ENCODE measurements around the gene ARHGEF11.

ARHGEF11 gene

DNA sequence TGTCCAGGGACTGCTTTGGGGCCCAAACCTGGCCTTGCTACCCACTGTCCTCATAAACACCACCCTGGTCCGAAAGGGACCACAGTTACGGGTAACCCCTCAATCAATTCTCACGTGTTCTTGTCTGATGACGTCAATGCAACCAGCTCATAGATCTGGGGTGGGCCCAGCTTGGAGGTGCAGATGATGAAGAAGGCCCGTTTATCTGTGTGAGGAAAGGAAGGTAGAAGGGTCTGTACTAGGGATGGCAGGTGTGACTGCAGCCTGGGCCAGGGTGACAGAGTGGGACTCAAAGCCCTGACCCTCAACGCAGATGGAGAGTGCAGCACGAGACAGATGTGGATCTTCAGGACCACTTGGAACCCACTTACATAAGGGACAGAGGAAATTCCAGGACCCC, 103.0 kb downstream of the ARHGEF11 start:
- Histone ChIP-seq H3K27ac (ENCODE audit: low read depth, low read length) (no peak overlapping the region), H3K9ac (ENCODE audit: low read depth, low read length) (no peak overlapping the region), H3K9me3 (ENCODE audit: control insufficient read depth, insufficient read depth, low read length) (no peaks in the 10 kb centered on the region), H3K4me1 (ENCODE audit: control insufficient read depth, insufficient read depth, low read length) (no peaks in the 10 kb centered on the region), H3K4me3 (ENCODE audit: low read depth, low read length) (no peak overlapping the region), H3K27me3 (ENCODE audit: control insufficient read depth, insufficient read depth, low read length) (no peaks in the 10 kb centered on the region), H3K36me3 (ENCODE audit: control insufficient read depth, insufficient read depth, low read length) (peaks cover 97% of the 10 kb centered on the region)

DNA sequence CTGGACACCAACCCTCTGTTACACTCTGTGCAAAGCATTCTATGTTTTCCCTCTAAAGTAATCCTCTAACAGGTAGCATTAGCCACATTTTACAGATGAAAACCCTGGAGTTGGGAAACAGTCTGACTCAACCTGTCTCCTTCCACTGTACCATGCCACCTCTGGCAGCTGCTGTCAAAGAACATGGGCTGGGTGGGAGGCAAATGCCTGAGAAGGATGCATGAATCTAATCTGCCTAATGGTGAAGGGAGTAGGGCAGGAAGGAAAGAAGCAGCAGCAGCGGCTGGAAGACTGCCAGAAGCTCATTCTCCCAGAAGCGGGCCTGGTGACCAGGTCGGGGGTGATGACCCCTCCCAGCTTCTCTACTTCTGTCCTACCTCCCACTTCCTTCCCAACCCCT, 103.4 kb downstream of the ARHGEF11 start:
- Histone ChIP-seq H3K27me3 (ENCODE audit: control insufficient read depth, insufficient read depth, low read length) (no peaks in the 10 kb centered on the region), H3K9ac (ENCODE audit: low read depth, low read length) (no peak overlapping the region), H3K27ac (ENCODE audit: low read depth, low read length) (no peak overlapping the region), H3K4me3 (ENCODE audit: low read depth, low read length) (no peak overlapping the region), H3K9me3 (ENCODE audit: control insufficient read depth, insufficient read depth, low read length) (no peaks in the 10 kb centered on the region), H3K4me1 (ENCODE audit: control insufficient read depth, insufficient read depth, low read length) (no peaks in the 10 kb centered on the region), H3K36me3 (ENCODE audit: control insufficient read depth, insufficient read depth, low read length) (peaks cover 97% of the 10 kb centered on the region)

- Histone ChIP-seq H3K9ac (ENCODE audit: low read depth, low read length) (no peak overlapping the region), H3K9me3 (ENCODE audit: control insufficient read depth, insufficient read depth, low read length) (no peaks in the 10 kb centered on the region), H3K27ac (ENCODE audit: low read depth, low read length) (no peak overlapping the region), H3K36me3 (ENCODE audit: control insufficient read depth, insufficient read depth, low read length) (peaks cover 97% of the 10 kb centered on the region), H3K4me1 (ENCODE audit: control insufficient read depth, insufficient read depth, low read length) (no peaks in the 10 kb centered on the region), H3K4me3 (ENCODE audit: low read depth, low read length) (no peak overlapping the region), H3K27me3 (ENCODE audit: control insufficient read depth, insufficient read depth, low read length) (no peaks in the 10 kb centered on the region)
Observed at GRCh38 chr1:156941675-156942074, 103.9 kb downstream of the ARHGEF11 start.

GRCh38 chr1:156939786-156940334, 105.7 kb downstream of the ARHGEF11 start:
- no peaks in the 10 kb centered on the region for H3K9me3 ChIP-seq (ENCODE audit: control insufficient read depth, insufficient read depth, low read length)
- peaks cover 94% of the 10 kb centered on the region for H3K36me3 ChIP-seq (ENCODE audit: control insufficient read depth, insufficient read depth, low read length)
- no peaks in the 10 kb centered on the region for H3K27me3 ChIP-seq (ENCODE audit: control insufficient read depth, insufficient read depth, low read length)
- H3K4me3 ChIP-seq (ENCODE audit: low read depth, low read length): no peak overlapping the region
- H3K9ac ChIP-seq (ENCODE audit: low read depth, low read length): no peak overlapping the region
- H3K27ac ChIP-seq (ENCODE audit: low read depth, low read length): no peak overlapping the region
- no peaks in the 10 kb centered on the region for H3K4me1 ChIP-seq (ENCODE audit: control insufficient read depth, insufficient read depth, low read length)

GRCh38 chr1:156938813-156939212, 106.7 kb downstream of the ARHGEF11 start:
- no peak overlapping the region for H3K4me3 ChIP-seq (ENCODE audit: low read depth, low read length)
- H3K36me3 ChIP-seq (ENCODE audit: control insufficient read depth, insufficient read depth, low read length): peaks cover 88% of the 10 kb centered on the region
- H3K9me3 ChIP-seq (ENCODE audit: control insufficient read depth, insufficient read depth, low read length): no peaks in the 10 kb centered on the region
- no peaks in the 10 kb centered on the region for H3K27me3 ChIP-seq (ENCODE audit: control insufficient read depth, insufficient read depth, low read length)
- no peak overlapping the region for H3K9ac ChIP-seq (ENCODE audit: low read depth, low read length)
- no peak overlapping the region for H3K27ac ChIP-seq (ENCODE audit: low read depth, low read length)
- peaks cover under 1% of the 10 kb centered on the region; the same call in 1 of the 2 replicates for H3K4me1 ChIP-seq (ENCODE audit: control insufficient read depth, insufficient read depth, low read length)

DNA sequence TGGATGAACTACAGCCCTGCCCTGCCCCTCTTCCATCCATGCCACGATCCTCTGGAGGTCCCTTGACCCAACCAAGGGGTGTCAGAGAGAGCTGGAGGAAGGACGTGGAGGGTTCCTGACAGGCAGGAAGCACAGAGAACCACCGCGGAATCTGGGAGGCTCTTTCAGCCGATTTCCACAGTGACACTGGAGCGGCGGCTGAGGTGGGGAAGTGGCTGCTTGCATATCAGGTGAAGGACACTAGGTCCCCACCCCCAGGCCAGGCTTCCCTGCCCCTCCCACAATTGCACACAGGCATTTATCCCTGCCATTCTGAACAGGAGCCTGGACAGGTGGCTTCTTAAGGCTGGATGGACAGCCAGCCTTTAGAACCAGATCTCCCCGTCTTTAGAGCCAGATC, 107.7 kb downstream of the ARHGEF11 start:
- peaks cover 81% of the 10 kb centered on the region for H3K36me3 ChIP-seq (ENCODE audit: control insufficient read depth, insufficient read depth, low read length)
- no peak overlapping the region for H3K27ac ChIP-seq (ENCODE audit: low read depth, low read length)
- no peaks in the 10 kb centered on the region for H3K9me3 ChIP-seq (ENCODE audit: control insufficient read depth, insufficient read depth, low read length)
- no peak overlapping the region for H3K9ac ChIP-seq (ENCODE audit: low read depth, low read length)
- H3K4me3 ChIP-seq (ENCODE audit: low read depth, low read length): no peak overlapping the region
- H3K27me3 ChIP-seq (ENCODE audit: control insufficient read depth, insufficient read depth, low read length): no peaks in the 10 kb centered on the region
- peaks cover 6% of the 10 kb centered on the region; the same call in 1 of the 2 replicates for H3K4me1 ChIP-seq (ENCODE audit: control insufficient read depth, insufficient read depth, low read length)

DNA sequence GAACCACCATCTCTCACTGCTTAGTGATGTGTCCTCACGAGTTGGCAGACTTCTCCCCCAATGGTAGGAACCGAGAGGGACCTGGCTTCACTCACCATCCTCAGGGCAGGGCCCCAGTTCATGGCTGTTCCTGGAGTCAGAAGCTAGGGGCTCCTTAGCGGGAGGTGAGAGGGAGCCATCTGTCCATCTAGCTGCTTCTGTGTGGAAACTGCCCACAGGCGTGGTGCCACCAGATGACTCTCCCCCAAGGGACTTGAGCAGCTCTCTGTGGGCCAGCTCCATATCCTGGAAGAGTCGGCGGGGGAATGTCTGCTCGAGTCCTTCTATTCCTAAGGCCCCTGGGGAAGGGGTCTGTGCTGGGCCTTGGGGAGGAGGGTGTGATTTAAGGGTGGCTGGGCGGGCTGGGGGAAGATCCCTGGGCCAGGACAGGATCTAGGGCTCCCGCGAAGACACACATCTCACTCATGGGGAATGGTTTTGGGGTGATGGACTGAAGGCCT, 108.8 kb downstream of the ARHGEF11 start:
- peaks cover 71% of the 10 kb centered on the region for H3K36me3 ChIP-seq (ENCODE audit: control insufficient read depth, insufficient read depth, low read length)

GRCh38 chr1:156936191-156936590, 109.4 kb downstream of the ARHGEF11 start:
- Histone ChIP-seq H3K4me1 (ENCODE audit: control insufficient read depth, insufficient read depth, low read length) (peaks cover 6% of the 10 kb centered on the region; the same call in 1 of the 2 replicates), H3K27me3 (ENCODE audit: control insufficient read depth, insufficient read depth, low read length) (no peaks in the 10 kb centered on the region), H3K9ac (ENCODE audit: low read depth, low read length) (no peak overlapping the region), H3K4me3 (ENCODE audit: low read depth, low read length) (no peak overlapping the region), H3K9me3 (ENCODE audit: control insufficient read depth, insufficient read depth, low read length) (no peaks in the 10 kb centered on the region), H3K27ac (ENCODE audit: low read depth, low read length) (no peak overlapping the region), H3K36me3 (ENCODE audit: control insufficient read depth, insufficient read depth, low read length) (peaks cover 65% of the 10 kb centered on the region)

More for the DNA sequence above, 108.8 kb downstream of the ARHGEF11 start:
- Histone ChIP-seq H3K27ac (ENCODE audit: low read depth, low read length) (no peak overlapping the region), H3K9me3 (ENCODE audit: control insufficient read depth, insufficient read depth, low read length) (no peaks in the 10 kb centered on the region), H3K4me1 (ENCODE audit: control insufficient read depth, insufficient read depth, low read length) (peaks cover 6% of the 10 kb centered on the region; the same call in 1 of the 2 replicates), H3K9ac (ENCODE audit: low read depth, low read length) (no peak overlapping the region), H3K27me3 (ENCODE audit: control insufficient read depth, insufficient read depth, low read length) (no peaks in the 10 kb centered on the region), H3K4me3 (ENCODE audit: low read depth, low read length) (no peak overlapping the region)

- no peak overlapping the region for H3K4me3 ChIP-seq (ENCODE audit: low read depth, low read length)
- peaks cover 2% of the 10 kb centered on the region; the same call in 1 of the 2 replicates for H3K27me3 ChIP-seq (ENCODE audit: control insufficient read depth, insufficient read depth, low read length)
- no peaks in the 10 kb centered on the region for H3K9me3 ChIP-seq (ENCODE audit: control insufficient read depth, insufficient read depth, low read length)
- peaks cover 6% of the 10 kb centered on the region; the same call in 1 of the 2 replicates for H3K4me1 ChIP-seq (ENCODE audit: control insufficient read depth, insufficient read depth, low read length)
- H3K36me3 ChIP-seq (ENCODE audit: control insufficient read depth, insufficient read depth, low read length): peaks cover 60% of the 10 kb centered on the region
- H3K9ac ChIP-seq (ENCODE audit: low read depth, low read length): no peak overlapping the region
- H3K27ac ChIP-seq (ENCODE audit: low read depth, low read length): no peak overlapping the region
Observed at GRCh38 chr1:156935505-156936128, 109.9 kb downstream of the ARHGEF11 start.

DNA sequence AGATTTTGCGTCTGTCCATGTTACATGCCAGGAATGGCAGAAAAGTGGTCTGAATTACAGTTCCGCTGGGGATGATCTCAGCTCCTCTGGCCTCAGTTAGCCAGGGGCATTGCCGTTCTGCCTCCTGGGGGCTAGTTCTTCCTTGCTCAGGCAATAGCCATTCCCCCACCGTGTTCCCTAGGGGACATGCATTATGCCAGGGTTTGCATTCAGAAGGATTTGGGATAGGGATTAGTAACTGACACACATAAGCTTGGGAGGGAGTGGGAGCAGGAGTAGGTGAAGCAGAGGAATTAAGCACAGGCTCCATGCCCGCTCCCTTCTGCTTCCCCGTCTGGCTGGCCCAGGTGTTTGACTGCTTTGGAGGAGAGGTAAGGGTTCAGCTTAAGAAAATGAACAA, 112.4 kb downstream of the ARHGEF11 start:
- H3K9me3 ChIP-seq (ENCODE audit: control insufficient read depth, insufficient read depth, low read length): no peaks in the 10 kb centered on the region
- peaks cover 35% of the 10 kb centered on the region for H3K36me3 ChIP-seq (ENCODE audit: control insufficient read depth, insufficient read depth, low read length)

GRCh38 chr1:156931974-156932710, 113.4 kb downstream of the ARHGEF11 start:
- H3K4me1 ChIP-seq (ENCODE audit: control insufficient read depth, insufficient read depth, low read length): peaks cover 6% of the 10 kb centered on the region; the same call in 1 of the 2 replicates
- no peaks in the 10 kb centered on the region for H3K9me3 ChIP-seq (ENCODE audit: control insufficient read depth, insufficient read depth, low read length)
- no peak overlapping the region for H3K4me3 ChIP-seq (ENCODE audit: low read depth, low read length)
- H3K9ac ChIP-seq (ENCODE audit: low read depth, low read length): no peak overlapping the region
- peaks cover 28% of the 10 kb centered on the region for H3K27me3 ChIP-seq (ENCODE audit: control insufficient read depth, insufficient read depth, low read length)
- no peak overlapping the region for H3K27ac ChIP-seq (ENCODE audit: low read depth, low read length)
- H3K36me3 ChIP-seq (ENCODE audit: control insufficient read depth, insufficient read depth, low read length): peaks cover 25% of the 10 kb centered on the region

More for the DNA sequence above, 112.4 kb downstream of the ARHGEF11 start:
- no peak overlapping the region for H3K4me3 ChIP-seq (ENCODE audit: low read depth, low read length)
- H3K27ac ChIP-seq (ENCODE audit: low read depth, low read length): no peak overlapping the region
- H3K9ac ChIP-seq (ENCODE audit: low read depth, low read length): no peak overlapping the region
- peaks cover 18% of the 10 kb centered on the region for H3K27me3 ChIP-seq (ENCODE audit: control insufficient read depth, insufficient read depth, low read length)
- H3K4me1 ChIP-seq (ENCODE audit: control insufficient read depth, insufficient read depth, low read length): peaks cover 6% of the 10 kb centered on the region; the same call in 1 of the 2 replicates
